ENCODE data around the gene PACS1. TPM values are rescaled to one million over a fixed set of nuclear protein-coding genes. Genes with fewer than 3 reads are reported as not detected.

PACS1 gene
- total RNA-seq, 1 donor from 2014 or later = 50.8 TPM

DNA sequence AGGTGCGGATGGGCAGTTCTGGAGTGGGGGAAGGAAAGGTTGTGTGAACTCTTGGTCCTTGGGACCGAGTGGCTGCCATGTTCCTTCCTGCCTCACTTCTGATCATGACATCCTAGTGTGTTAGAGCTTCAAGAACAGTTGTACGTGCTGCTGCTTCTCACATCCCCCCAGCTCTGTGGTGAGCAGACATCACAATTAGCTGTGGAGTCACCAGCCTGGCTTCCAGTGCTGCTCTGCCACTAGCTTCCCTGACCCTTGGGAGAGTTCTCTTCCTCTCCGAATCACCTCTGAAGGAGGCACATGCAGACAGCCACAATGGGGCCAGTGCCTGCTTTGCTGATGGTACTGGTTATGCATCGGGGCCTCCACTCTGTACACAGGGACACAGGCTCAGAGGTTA is 192.1 kb downstream of the PACS1 start:
- Histone ChIP-seq H3K4me1 (peaks cover 19% of the 10 kb centered on the region), H3K36me3 (peaks cover 49% of the 10 kb centered on the region), H3K4me3 (no peak overlapping the region), H3K27ac (no peak overlapping the region), H3K27me3 (ENCODE audit: low read depth) (no peaks in the 10 kb centered on the region), H3K9me3 (no peaks in the 10 kb centered on the region)
- intact Hi-C loops (cut with DNase I) = loop anchor here (5.0 kb wide), 1 partner anchor 40 kb away; no protein-coding TSS in a partner anchor
- TF ChIP-seq, protein P1, sequence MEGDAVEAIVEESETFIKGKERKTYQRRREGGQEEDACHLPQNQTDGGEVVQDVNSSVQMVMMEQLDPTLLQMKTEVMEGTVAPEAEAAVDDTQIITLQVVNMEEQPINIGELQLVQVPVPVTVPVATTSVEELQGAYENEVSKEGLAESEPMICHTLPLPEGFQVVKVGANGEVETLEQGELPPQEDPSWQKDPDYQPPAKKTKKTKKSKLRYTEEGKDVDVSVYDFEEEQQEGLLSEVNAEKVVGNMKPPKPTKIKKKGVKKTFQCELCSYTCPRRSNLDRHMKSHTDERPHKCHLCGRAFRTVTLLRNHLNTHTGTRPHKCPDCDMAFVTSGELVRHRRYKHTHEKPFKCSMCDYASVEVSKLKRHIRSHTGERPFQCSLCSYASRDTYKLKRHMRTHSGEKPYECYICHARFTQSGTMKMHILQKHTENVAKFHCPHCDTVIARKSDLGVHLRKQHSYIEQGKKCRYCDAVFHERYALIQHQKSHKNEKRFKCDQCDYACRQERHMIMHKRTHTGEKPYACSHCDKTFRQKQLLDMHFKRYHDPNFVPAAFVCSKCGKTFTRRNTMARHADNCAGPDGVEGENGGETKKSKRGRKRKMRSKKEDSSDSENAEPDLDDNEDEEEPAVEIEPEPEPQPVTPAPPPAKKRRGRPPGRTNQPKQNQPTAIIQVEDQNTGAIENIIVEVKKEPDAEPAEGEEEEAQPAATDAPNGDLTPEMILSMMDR (IDR thresholded peaks at IDR 0.05) = no peak
- no peak for DNase-seq
- no peak for ATAC-seq

DNA sequence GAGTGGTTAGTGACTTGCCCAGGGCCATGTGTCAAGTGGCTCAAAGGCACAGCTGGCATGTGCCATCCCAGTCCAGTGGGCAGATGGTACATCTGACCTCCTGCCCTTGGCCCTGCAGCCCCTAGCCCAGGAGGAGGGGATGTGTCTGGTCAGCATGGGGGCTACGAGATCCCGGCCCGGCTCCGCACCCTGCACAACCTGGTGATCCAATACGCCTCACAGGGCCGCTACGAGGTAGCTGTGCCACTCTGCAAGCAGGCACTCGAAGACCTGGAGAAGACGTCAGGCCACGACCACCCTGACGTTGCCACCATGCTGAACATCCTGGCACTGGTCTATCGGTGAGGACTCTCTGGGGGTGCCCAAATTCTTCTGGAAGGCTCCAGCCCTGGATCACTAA is 192.6 kb downstream of the PACS1 start:
- no peak for ATAC-seq
- H3K9me3 ChIP-seq = no peaks in the 10 kb centered on the region
- no peaks in the 10 kb centered on the region for H3K27me3 ChIP-seq (ENCODE audit: low read depth)
- intact Hi-C loops (cut with DNase I) = loop anchor here (5.0 kb wide), 1 partner anchor 40 kb away; no protein-coding TSS in a partner anchor
- H3K4me1 ChIP-seq = peaks cover 19% of the 10 kb centered on the region
- TF ChIP-seq, protein P1 (IDR thresholded peaks at IDR 0.05) = no peak
- H3K4me3 ChIP-seq = no peak overlapping the region
- no peak for DNase-seq
- peaks cover 49% of the 10 kb centered on the region for H3K36me3 ChIP-seq
- no peak overlapping the region for H3K27ac ChIP-seq

DNA sequence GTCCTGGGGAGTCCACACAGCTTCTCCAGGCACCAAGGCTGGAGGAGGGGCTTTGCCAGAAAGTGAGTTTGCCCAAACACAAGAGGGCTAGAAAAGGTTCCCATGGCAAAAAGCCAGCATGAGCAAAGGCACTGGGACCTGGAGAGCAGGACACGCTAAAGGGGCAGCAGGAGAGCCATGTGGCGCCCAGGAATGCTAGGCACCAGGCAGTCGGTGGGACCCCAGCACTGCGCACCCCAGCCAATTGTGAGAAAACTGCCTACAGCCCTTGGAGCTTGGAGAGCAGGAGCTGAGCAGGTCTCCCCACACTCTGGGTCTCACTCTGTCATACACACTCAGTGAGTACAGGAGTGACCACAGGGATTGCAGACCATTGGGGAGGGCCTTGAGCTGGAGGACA is 193.2 kb downstream of the PACS1 start:
- no peak overlapping the region for H3K27ac ChIP-seq
- H3K27me3 ChIP-seq (ENCODE audit: low read depth) = no peaks in the 10 kb centered on the region
- peaks cover 19% of the 10 kb centered on the region for H3K4me1 ChIP-seq
- DNase-seq (no peak), ATAC-seq (no peak)
- no peak overlapping the region for H3K4me3 ChIP-seq
- TF ChIP-seq, protein P1 (IDR thresholded peaks at IDR 0.05) = no peak
- peaks cover 49% of the 10 kb centered on the region for H3K36me3 ChIP-seq
- H3K9me3 ChIP-seq = no peaks in the 10 kb centered on the region
- intact Hi-C loops (cut with DNase I) = loop anchor here (5.0 kb wide), 1 partner anchor 41 kb away; no protein-coding TSS in a partner anchor

DNA sequence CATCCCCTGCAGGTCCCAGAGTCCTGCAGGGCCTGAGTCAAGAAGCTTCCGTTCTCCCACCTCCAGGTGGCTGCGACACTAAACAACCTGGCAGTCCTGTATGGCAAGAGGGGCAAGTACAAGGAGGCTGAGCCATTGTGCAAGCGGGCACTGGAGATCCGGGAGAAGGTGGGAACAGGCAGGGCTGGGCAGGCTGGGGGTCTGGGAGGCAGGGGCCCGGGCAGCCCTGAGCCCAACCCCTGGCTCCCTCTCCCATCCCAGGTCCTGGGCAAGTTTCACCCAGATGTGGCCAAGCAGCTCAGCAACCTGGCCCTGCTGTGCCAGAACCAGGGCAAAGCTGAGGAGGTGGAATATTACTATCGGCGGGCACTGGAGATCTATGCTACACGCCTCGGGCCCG is 193.7 kb downstream of the PACS1 start:
- no peak for ATAC-seq
- Histone ChIP-seq H3K9me3 (no peaks in the 10 kb centered on the region), H3K4me1 (peaks cover 13% of the 10 kb centered on the region), H3K4me3 (no peak overlapping the region), H3K27ac (no peak overlapping the region), H3K27me3 (ENCODE audit: low read depth) (no peaks in the 10 kb centered on the region), H3K36me3 (peaks cover 49% of the 10 kb centered on the region)
- TF ChIP-seq, protein P1 (IDR thresholded peaks at IDR 0.05) = no peak
- no peak for DNase-seq
- intact Hi-C loops (cut with DNase I) = loop anchor here (5.0 kb wide), 1 partner anchor 41 kb away; no protein-coding TSS in a partner anchor

DNA sequence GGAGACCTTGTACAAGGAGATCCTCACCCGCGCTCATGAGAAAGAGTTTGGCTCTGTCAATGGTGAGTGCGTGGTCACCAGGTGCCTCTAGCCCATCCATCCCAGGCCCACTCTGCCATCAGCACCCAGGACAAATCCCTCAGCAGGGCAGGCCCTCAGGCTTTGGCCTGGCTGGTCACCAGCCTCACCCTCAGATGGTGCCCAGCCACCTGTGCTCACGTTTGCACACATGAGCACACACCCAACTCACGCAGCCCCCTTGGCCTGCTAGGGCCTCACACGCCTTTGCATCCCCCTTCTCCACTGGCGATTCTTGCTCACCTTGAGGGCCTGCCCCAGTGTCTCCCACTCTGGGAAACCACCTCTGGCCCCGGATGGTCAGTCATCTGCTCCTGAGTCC is 194.3 kb downstream of the PACS1 start:
- intact Hi-C loops (cut with DNase I) = loop anchor here (5.0 kb wide), 1 partner anchor 42 kb away; no protein-coding TSS in a partner anchor
- no peak for ATAC-seq
- DNase-seq = no peak
- no peak overlapping the region for H3K27ac ChIP-seq
- no peak overlapping the region for H3K4me3 ChIP-seq
- H3K36me3 ChIP-seq = peaks cover 45% of the 10 kb centered on the region
- TF ChIP-seq, protein P1 (IDR thresholded peaks at IDR 0.05) = no peak
- H3K27me3 ChIP-seq (ENCODE audit: low read depth) = no peaks in the 10 kb centered on the region
- H3K4me1 ChIP-seq = peaks cover 13% of the 10 kb centered on the region
- no peaks in the 10 kb centered on the region for H3K9me3 ChIP-seq
